Testis (tissue), 3 donors: ENCODE results near the gene CACNB4. TPM values are rescaled to one million over a fixed set of nuclear protein-coding genes. Genes with fewer than 3 reads are reported as not detected.

ENCODE experiments used
- DNase-seq: peaks from one replicate; pipeline ENCODE4 v3.0.0-alpha.2; 2019
- H3K27ac ChIP-seq, 2 donors: fragments of 200-600 bp; sonication (generic); one replicate each; pipeline ENCODE4 v1.5.1; 2019
- H3K27me3 ChIP-seq: fragments of 200-600 bp; sonication (generic); one replicate; pipeline ENCODE4 v1.5.1; 2019
- H3K36me3 ChIP-seq: fragments of 200-600 bp; sonication (generic); one replicate; pipeline ENCODE4 v1.5.1; 2017; ENCODE audit warnings: low read depth; ENCODE audit errors: missing control alignments
- H3K4me1 ChIP-seq: fragments of 200-600 bp; sonication (generic); one replicate; pipeline ENCODE4 v1.5.1; 2019
- H3K4me3 ChIP-seq, 2 donors: fragments of 200-600 bp; sonication (generic); one replicate each; pipeline ENCODE4 v1.5.1; 2017 to 2019
- H3K9me3 ChIP-seq: fragments of 200-600 bp; sonication (generic); one replicate; pipeline ENCODE4 v1.5.1; 2017
- POLR2A ChIP-seq: fragments of 450-650 bp; IDR thresholded peaks from one replicate; pipeline ENCODE4 v1.6.1; 2017; ENCODE audit warnings: antibody characterized with exemption, mild to moderate bottlenecking, moderate library complexity
- WGBS, 2 donors: methylation state at CpG; one replicate each; pipeline ENCODE4 v1.1.5; 2018; 5-methylcytosine and 5-hydroxymethylcytosine counted together
- intact Hi-C: fragments of 100-400 bp; cut with DNase I; formaldehyde crosslinking; loops from one replicate; pipeline ENCODE4 v1.15.1; 2023; ENCODE audit warnings: low total_unique reads
- polyA plus RNA-seq: library from polyadenylated mRNA; stranded (reverse); fragments of 350-450 nt; fragmentation: Illumina TruSeq; extraction: RNeasy Lipid Tissue Mini Kit (QIAGEN cat#74804); gene quantifications from one replicate; pipeline ENCODE4 v1.2.3, GENCODE V29; 2014; ENCODE audit warnings: low read depth, low replicate concordance; ENCODE audit not compliant: insufficient read depth
- total RNA-seq, 2 donors: library from RNA; depleted of rRNA; stranded (reverse); fragments of >200 nt; gene quantifications; one replicate each; pipeline ENCODE4 v1.2.3, GENCODE V29; 2016
- TF ChIP-seq, protein P1 (sequence below), 3 experiments: fragments of 450-650 bp in 2 of 3; fragments of 200-600 bp in 1 of 3; sonication (generic) in 1 of 3; IDR thresholded peaks; one replicate each; pipeline ENCODE4 v1.5.1; 2016 to 2019; ENCODE audit warnings: antibody characterized with exemption in 3 of 3, mild to moderate bottlenecking in 2 of 3, moderate library complexity in 1 of 3

Gene CACNB4
- total and polyA plus RNA-seq, 3 donors from 2014 or later = 7.8 to 83.8 (median 82.2) TPM

DNA sequence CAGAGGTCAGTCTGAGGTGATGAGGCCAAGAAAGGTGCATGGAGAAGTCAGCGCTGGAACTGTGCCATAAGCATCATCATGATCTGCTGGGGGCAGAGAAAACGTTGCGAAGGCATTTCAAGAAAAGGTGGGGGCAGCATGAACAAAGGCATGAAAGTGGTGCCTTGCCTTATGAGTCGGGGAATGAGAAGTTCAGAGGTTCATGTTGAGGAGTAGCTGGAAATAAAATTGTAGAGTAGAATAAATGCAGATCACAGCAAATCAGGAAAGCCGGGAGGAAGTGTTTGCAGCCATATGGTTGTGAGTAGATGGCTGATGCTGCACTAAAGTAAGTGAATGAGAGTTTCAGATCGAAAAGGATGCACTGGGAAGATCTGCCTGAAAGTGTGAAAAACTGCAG lies 198.5 kb downstream of the CACNB4 start:
- DNase-seq = no peak
- Histone ChIP-seq H3K4me1 (no peaks in the 10 kb centered on the region), H3K36me3 (no peaks in the 10 kb centered on the region), H3K9me3 (no peaks in the 10 kb centered on the region), H3K4me3 (no peak overlapping the region), H3K27me3 (no peaks in the 10 kb centered on the region), H3K27ac (no peak overlapping the region)
- no peak for TF ChIP-seq POLR2A
- TF ChIP-seq, protein P1, sequence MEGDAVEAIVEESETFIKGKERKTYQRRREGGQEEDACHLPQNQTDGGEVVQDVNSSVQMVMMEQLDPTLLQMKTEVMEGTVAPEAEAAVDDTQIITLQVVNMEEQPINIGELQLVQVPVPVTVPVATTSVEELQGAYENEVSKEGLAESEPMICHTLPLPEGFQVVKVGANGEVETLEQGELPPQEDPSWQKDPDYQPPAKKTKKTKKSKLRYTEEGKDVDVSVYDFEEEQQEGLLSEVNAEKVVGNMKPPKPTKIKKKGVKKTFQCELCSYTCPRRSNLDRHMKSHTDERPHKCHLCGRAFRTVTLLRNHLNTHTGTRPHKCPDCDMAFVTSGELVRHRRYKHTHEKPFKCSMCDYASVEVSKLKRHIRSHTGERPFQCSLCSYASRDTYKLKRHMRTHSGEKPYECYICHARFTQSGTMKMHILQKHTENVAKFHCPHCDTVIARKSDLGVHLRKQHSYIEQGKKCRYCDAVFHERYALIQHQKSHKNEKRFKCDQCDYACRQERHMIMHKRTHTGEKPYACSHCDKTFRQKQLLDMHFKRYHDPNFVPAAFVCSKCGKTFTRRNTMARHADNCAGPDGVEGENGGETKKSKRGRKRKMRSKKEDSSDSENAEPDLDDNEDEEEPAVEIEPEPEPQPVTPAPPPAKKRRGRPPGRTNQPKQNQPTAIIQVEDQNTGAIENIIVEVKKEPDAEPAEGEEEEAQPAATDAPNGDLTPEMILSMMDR (IDR thresholded peaks at IDR 0.05) = no peak
- intact Hi-C loops = no loop called here
- WGBS, 2 donors = 72 to 74% methylated on average over 6 of the region's 6 CpGs

DNA sequence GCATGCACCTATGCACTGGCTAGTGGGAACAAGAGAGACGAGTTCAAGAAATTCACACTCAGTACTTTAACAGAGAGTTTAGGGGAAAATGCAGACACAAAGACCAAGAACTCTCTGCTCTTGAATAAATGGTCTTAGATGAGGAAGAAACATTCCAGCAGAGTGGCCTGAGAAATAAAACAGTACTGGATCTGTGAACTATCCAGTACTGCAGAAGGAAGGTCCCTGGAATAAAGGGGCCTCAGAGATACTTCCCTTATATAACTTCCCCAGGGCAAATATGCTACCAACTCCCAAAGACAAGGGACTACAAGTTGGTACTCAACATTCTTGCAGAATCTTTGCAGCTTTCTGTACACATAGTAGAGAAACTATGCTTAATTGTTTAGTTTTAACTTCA lies 199.7 kb downstream of the CACNB4 start:
- 85 to 94% methylated on average over 1 of the region's 1 CpG for WGBS, 2 donors
- no peak overlapping the region for H3K4me3 ChIP-seq
- DNase-seq = no peak
- H3K27ac ChIP-seq = no peak overlapping the region
- no peaks in the 10 kb centered on the region for H3K27me3 ChIP-seq
- no peaks in the 10 kb centered on the region for H3K36me3 ChIP-seq
- intact Hi-C loops = no loop called here
- no peaks in the 10 kb centered on the region for H3K9me3 ChIP-seq
- H3K4me1 ChIP-seq = no peaks in the 10 kb centered on the region
- no peak for TF ChIP-seq POLR2A
- TF ChIP-seq, protein P1 (IDR thresholded peaks at IDR 0.05) = no peak

DNA sequence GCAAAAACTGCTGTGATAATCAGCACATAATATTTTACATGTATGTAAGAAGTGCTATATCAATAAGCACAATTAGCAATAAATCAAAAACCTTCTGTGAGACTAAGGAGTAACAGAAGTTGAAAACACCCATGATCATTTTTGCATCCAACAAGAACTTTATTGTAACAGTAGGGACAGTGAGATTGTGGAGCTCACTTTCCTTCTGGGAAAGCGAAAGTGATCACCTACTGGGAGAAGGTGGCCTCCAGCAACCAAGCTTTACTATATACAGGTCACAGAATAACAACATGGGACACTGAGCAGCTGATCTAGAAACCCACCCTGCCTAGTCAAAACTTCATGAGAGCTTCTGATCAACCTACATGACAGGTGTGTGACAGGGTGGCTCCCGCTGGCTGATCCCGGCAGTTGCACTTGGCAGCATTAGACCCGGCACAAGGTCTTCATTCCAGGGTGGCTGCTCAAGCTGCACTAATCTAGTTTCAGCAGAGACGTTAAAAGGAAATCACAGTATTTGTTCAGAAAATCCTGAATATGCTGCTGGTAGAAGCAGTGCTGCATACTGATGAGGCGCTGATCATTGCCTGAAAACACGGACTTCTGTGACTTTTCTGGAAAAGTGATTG lies 207.2 kb downstream of the CACNB4 start:
- H3K4me1 ChIP-seq = no peaks in the 10 kb centered on the region
- intact Hi-C loops = no loop called here
- H3K4me3 ChIP-seq = no peak overlapping the region
- WGBS, 2 donors = 85 to 89% methylated on average over 7 of the region's 7 CpGs
- DNase-seq = no peak
- no peak overlapping the region for H3K27ac ChIP-seq
- no peaks in the 10 kb centered on the region for H3K27me3 ChIP-seq
- TF ChIP-seq, protein P1 (IDR thresholded peaks at IDR 0.05) = no peak
- no peak for TF ChIP-seq POLR2A
- H3K36me3 ChIP-seq = no peaks in the 10 kb centered on the region
- H3K9me3 ChIP-seq = no peaks in the 10 kb centered on the region

DNA sequence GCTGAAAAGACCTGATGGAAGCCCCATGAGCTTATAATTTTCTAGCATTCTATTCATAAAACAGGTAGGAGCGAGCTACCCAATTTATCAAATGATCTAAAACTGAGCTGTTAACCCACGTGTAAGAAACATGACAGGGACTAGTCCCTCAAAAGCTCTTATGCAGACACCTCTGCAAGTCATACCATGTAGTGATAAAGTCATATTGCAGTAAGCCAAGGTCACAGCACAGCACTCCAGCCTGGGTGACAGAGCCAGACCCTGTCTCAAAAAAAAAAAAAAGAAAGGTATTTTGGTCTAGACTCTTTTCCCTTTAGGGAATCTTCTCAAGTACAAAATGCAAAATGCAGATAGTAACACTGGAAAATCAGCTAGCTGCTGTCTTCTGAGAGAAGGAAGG lies 211.7 kb downstream of the CACNB4 start:
- Histone ChIP-seq H3K36me3 (no peaks in the 10 kb centered on the region), H3K4me3 (no peak overlapping the region), H3K9me3 (no peaks in the 10 kb centered on the region), H3K27me3 (no peaks in the 10 kb centered on the region), H3K4me1 (no peaks in the 10 kb centered on the region), H3K27ac (no peak overlapping the region)
- DNase-seq = no peak
- TF ChIP-seq POLR2A = no peak
- TF ChIP-seq, protein P1 (IDR thresholded peaks at IDR 0.05) = no peak
- WGBS, 2 donors = 65 to 80% methylated on average over 2 of the region's 2 CpGs
- intact Hi-C loops = no loop called here

DNA sequence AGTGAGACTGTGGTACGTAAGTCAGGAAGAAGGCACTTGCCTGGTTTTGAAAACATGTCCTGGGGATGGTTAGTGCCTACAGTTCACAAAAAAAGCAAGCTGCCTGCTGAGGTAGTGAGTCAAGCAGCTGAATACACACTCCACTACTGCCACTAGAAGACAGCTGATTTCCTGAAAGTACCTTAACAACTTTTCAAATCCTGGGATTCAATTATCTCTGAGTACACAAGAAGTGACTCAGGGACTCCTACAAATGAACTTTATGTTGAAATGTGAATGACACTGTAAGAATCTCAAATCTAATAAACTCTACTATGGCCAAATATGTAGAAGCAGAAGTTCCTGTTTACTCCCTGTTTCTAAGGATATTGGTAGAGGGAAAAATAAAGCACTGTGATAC lies 212.6 kb downstream of the CACNB4 start:
- no peak overlapping the region for H3K27ac ChIP-seq
- H3K4me1 ChIP-seq = no peaks in the 10 kb centered on the region
- no peak overlapping the region for H3K4me3 ChIP-seq
- no peak for TF ChIP-seq POLR2A
- TF ChIP-seq, protein P1 (IDR thresholded peaks at IDR 0.05) = no peak
- intact Hi-C loops = no loop called here
- no peaks in the 10 kb centered on the region for H3K27me3 ChIP-seq
- DNase-seq = no peak
- H3K36me3 ChIP-seq = no peaks in the 10 kb centered on the region
- 90 to 95% methylated on average over 1 of the region's 1 CpG for WGBS, 2 donors
- no peaks in the 10 kb centered on the region for H3K9me3 ChIP-seq
